ENCODE measurements around the gene DROSHA. TPM values are rescaled to one million over a fixed set of nuclear protein-coding genes. Genes with fewer than 3 reads are reported as not detected.
"Not testable (repeated sequence)": the region's sequence is repeated elsewhere in the genome, so short reads cannot be mapped to it uniquely, and the experiment has no call there.

DROSHA gene
- total RNA-seq, 2 experiments from 2014 or later = 72.5 to 74.3 TPM

DNA sequence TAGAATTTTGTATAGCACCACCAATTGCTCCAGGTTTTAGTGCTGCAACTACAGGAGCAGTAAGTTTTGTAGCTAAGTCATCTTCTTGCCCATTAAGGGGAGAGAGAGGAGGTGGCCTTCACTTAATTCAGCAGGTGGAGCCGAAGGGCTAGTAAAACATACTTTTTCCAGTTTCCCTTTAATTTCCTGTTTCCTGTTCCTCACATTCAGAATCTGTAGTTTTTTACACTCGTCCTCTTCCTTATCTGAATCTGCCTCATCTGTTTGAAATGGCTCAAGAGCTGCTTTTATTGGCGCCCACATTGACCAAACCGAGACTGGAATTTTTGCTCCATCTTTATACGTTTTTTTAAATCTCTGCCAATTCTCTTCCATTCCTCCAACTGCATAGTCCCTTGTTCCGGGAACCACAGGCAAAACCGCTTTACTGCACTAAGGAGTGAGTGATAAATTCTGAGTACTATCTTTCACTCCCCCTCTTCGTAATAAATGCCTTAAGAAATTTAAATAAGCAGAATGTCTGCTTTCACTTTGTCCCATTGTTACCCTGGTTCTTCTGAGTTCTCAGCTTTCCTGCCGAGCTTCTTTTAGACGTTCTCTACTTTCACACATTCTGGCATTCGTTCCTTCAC lies 133.9 kb downstream of the DROSHA start:
- no peak overlapping the region for H3K4me3 Mint-ChIP-seq
- H3K9me3 Mint-ChIP-seq = no peaks in the 10 kb centered on the region
- DNase-seq = no peak
- peaks cover 11% of the 10 kb centered on the region for H3K36me3 Mint-ChIP-seq
- no peaks in the 10 kb centered on the region for H3K4me1 Mint-ChIP-seq
- no peaks in the 10 kb centered on the region for H3K27me3 Mint-ChIP-seq
- H3K27ac Mint-ChIP-seq = no peak overlapping the region

DNA sequence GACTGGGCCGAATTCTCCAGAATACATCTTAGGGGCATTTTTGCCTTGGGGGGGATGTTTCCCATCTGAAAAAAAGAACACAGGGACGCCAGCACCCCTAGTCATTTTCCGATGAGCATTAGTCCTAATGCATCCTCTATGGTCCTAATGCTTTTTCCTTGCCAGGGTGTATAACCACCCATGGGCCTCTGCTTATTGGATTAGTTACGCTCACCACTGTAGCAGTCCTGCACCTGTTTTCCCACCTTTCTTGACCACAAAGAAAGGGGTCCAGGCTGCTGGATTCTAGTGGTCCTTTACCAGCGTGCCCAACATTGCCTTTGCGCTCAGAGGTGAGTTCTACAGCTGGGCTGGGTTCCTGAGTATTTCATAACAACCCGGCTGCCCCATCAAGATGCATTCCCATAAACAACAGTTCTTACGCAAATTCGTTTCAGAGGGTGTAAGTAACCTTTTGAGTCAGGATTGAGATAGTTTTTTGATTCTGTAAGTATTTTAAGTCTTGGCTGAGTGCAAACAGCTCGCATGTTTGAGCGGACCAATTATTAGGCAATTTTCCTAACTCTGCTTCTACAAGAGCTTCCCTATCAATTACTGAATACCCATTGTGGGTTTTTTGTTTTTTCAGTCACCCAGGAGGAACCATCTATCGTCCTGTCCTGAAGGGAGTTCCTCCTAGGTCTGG lies 135.1 kb downstream of the DROSHA start:
- Mint-ChIP-seq H3K9me3 (no peaks in the 10 kb centered on the region), H3K4me3 (no peak overlapping the region), H3K27ac (no peak overlapping the region), H3K36me3 (peaks cover 11% of the 10 kb centered on the region), H3K27me3 (no peaks in the 10 kb centered on the region), H3K4me1 (no peaks in the 10 kb centered on the region)
- no peak for DNase-seq

DNA sequence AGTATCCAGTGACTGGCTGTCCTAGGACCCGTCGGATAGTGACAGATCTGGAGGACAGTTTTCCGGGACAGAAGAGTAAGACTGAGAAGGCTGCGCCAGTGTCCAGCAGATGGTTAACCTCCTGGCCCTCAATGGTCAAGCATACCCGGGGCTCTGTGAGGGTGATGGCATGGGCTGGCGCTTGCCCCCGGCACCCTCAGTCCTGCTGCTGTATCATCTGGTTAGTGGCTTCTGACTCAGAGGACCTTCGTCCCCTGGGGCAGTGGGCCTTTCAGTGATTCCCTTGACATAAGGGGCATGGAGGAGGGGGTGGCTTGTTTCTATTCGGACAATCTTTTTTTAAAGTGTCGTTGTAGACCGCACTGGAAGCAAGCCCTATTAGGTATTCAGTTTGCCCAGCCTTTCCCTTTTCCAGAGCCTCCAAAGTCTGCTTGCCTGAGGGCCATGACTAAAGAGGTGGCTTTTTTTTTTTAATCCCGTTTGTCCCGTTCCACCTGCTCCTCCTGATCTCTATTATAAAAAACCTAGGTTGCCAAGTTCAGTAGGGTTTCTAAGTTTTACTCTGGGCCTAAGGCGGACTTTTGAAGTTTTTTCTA lies 136.3 kb downstream of the DROSHA start:
- H3K9me3 Mint-ChIP-seq, DNase-seq, H3K27me3 Mint-ChIP-seq, H3K36me3 Mint-ChIP-seq, H3K4me1 Mint-ChIP-seq, H3K27ac Mint-ChIP-seq, H3K4me3 Mint-ChIP-seq: not testable (repeated sequence)

DNA sequence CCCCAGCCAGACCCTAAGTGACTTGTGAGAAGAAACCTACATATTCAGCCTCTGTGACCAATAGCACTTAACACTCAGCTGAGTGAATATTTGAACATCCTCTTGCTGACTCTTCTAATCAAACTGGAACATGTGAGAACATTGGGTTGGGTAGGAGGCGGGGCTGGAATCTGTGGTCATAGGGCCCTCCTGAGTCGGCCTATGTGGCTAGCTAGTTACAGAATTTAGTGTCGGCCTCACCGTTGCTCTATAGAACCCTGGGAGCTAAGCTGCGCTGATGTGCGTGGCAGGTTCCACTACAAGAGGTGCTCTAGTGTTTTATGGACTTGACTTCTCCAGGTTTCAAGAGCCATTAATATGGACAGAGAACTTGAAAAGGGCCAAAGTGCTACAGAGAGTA lies 138.8 kb downstream of the DROSHA start:
- Mint-ChIP-seq H3K9me3 (peaks cover 6% of the 10 kb centered on the region), H3K27me3 (no peaks in the 10 kb centered on the region), H3K4me1 (no peaks in the 10 kb centered on the region), H3K27ac (no peak overlapping the region), H3K36me3 (no peaks in the 10 kb centered on the region), H3K4me3 (no peak overlapping the region)
- DNase-seq = no peak

DNA sequence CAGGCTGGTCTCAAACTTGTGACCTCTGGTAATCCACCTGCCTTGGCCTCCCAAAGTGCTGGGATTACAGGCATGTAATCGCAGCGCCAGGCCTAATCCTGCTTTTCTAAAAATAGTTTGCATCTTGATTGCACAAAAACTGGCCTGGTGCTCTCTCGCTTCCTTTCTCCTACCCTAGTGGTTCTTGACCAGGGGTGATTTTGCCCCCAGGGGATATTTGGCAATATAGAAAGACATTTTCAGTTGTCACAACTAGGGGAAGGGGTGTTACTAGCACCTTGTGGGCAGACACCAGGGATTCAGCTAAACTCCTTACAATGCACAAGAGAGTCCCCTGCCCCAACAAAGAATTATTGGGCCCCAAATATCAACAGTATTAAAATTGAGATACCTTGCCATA lies 139.8 kb downstream of the DROSHA start:
- H3K4me3 Mint-ChIP-seq = no peak overlapping the region
- H3K27me3 Mint-ChIP-seq = no peaks in the 10 kb centered on the region
- peaks cover 11% of the 10 kb centered on the region for H3K9me3 Mint-ChIP-seq
- H3K36me3 Mint-ChIP-seq = no peaks in the 10 kb centered on the region
- no peaks in the 10 kb centered on the region for H3K4me1 Mint-ChIP-seq
- no peak overlapping the region for H3K27ac Mint-ChIP-seq
- DNase-seq = no peak

DNA sequence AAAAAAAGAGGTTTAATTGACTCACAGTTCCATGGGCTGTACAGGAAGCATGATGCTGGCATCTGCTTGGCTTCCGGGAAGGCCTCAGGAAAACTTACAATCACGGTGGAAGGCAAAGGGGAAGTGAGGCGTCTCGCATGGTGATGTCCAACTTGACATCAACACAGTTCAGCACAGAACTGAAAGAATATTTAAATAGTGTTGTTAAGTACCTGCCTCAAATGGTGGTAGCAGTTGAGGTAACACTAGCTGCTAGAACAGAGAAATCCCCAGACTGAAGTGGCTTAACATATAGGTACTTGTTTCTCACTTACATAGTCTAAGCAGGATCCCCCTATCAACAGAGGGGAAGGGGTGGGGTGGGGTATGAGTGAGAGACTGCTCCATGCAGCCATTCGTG lies 141.6 kb downstream of the DROSHA start:
- no peak for DNase-seq
- no peak overlapping the region for H3K4me3 Mint-ChIP-seq
- H3K36me3 Mint-ChIP-seq = no peaks in the 10 kb centered on the region
- H3K9me3 Mint-ChIP-seq = peaks cover 14% of the 10 kb centered on the region
- no peaks in the 10 kb centered on the region for H3K27me3 Mint-ChIP-seq
- H3K4me1 Mint-ChIP-seq = no peaks in the 10 kb centered on the region
- no peak overlapping the region for H3K27ac Mint-ChIP-seq

DNA sequence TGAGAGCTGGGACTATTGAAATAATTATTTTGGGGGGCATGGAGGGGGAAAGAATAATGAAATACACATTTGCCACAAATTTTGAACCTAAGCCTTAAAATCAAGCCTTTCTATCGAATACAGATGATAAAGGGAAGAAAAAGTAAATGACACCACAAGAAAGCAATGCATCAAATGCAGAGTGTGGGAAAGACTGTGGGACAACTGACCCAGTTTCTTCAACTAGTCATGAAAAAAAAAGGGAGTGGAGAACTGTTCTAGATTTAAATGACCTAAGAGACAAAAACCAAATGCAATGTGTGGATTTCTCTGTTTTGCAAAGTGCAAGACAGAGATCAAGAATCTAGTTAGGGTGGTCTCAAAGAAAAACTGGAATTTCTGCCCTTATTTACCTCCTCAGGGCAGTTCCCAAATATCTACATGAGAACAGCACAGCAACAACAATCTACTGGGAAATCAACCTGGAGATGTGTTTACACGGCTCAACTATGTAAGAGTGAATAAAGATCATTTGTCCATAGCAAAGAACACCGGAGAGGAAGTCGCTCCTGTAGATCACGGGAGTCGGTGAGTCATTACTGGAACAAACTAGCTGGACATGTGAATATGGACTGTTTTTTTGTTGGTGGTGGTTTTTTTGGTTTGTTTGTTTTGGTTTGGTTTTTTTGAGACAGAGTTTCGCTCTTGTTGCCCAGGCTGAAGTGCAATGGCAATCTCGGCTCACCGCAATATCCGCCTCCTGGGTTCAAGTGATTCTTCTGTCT lies 145.9 kb downstream of the DROSHA start:
- Mint-ChIP-seq H3K4me1 (no peaks in the 10 kb centered on the region), H3K27ac (no peak overlapping the region), H3K36me3 (no peaks in the 10 kb centered on the region), H3K4me3 (no peak overlapping the region), H3K9me3 (peaks cover 14% of the 10 kb centered on the region), H3K27me3 (peaks cover 10% of the 10 kb centered on the region)
- DNase-seq = no peak

DNA sequence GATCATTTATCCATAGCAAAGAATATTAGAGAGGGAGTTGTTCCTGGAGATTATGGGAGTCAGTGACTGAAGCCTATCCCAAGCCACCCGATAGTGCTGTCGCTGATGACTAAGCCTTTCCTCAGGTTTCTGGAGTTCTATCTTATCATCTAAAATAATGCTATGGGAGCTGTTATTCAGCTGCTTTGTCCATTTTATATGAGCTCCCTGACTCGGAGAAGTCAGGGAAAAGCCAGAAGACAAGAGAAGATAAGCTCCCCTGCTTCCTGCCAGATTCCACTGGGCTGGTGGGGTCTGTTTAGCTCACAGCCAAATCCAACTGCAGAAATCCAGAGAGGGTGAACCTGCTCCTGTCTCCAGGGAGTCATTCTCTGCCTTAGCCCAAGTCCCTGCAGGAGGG lies 148.2 kb downstream of the DROSHA start:
- peaks cover 9% of the 10 kb centered on the region for H3K9me3 Mint-ChIP-seq

DNA sequence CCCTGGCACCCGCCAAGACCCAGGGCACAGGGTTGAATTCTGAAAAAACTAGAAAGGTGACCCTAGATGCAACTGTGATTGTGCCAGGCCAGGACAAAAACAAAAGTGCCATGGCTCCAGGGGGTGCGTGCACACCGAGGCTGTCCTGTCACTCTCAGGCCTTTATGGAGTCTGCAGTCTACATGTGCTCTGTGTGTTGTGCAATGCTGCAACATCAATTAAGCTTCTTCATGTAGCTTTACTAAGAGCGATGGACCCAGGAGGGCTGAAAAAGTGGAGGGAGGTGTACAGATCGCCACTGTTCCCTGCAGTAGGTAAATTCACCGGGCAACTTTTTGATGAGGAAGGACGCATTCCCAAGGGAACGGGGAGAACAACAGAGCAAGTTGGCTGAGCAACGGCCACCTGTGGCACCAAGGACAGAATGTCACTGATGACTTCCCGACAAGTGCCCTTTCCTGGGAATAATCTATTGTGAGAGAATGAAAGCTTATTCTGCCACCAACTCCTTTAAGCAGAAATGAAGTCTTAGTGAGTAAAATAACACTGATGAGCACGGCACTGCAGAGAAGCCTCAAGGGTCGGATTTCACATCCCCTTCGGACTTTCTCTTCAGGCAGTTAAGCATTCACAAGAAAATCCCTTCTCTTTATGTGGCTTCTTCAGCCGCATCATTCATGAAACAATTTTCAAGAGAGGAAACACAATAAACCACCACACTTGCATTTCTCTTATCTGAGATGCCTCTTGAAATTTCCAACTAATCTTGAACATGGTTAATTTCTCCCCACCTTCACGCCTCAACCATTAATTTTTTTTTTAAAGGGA lies 149.6 kb downstream of the DROSHA start:
- H3K36me3 Mint-ChIP-seq = no peaks in the 10 kb centered on the region
- no peak overlapping the region for H3K4me3 Mint-ChIP-seq
- no peaks in the 10 kb centered on the region for H3K4me1 Mint-ChIP-seq
- H3K27ac Mint-ChIP-seq = no peak overlapping the region
- peaks cover 4% of the 10 kb centered on the region for H3K9me3 Mint-ChIP-seq
- no peak for DNase-seq
- H3K27me3 Mint-ChIP-seq = peaks cover 10% of the 10 kb centered on the region

More for the DNA sequence above, 148.2 kb downstream of the DROSHA start:
- H3K27ac Mint-ChIP-seq = no peak overlapping the region
- H3K4me3 Mint-ChIP-seq = no peak overlapping the region
- no peaks in the 10 kb centered on the region for H3K36me3 Mint-ChIP-seq
- peaks cover 10% of the 10 kb centered on the region for H3K27me3 Mint-ChIP-seq
- DNase-seq = no peak
- H3K4me1 Mint-ChIP-seq = no peaks in the 10 kb centered on the region

DNA sequence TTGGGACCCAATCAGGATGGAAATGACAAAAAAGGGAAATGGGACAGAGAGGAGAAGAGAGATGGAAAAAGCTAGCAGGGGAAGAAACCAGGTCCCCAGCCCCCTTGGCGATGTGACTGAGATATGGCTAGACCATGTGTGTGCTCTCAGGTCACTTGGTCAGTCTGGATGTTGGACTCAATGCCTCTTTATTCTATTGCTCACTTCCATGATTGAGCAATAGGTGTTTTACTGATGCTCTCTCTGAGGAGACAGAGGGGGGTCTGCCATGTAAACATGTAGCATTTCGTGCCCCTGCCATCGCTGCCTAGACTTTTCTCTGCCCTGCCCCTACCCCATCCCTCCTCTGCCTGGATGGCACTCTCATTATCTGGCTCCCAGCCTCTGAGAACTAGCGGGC lies 150.6 kb downstream of the DROSHA start:
- peaks cover 3% of the 10 kb centered on the region for H3K9me3 Mint-ChIP-seq
- no peak overlapping the region for H3K27ac Mint-ChIP-seq
- peaks cover 10% of the 10 kb centered on the region for H3K27me3 Mint-ChIP-seq
- no peaks in the 10 kb centered on the region for H3K36me3 Mint-ChIP-seq
- no peaks in the 10 kb centered on the region for H3K4me1 Mint-ChIP-seq
- no peak for DNase-seq
- H3K4me3 Mint-ChIP-seq = no peak overlapping the region

DNA sequence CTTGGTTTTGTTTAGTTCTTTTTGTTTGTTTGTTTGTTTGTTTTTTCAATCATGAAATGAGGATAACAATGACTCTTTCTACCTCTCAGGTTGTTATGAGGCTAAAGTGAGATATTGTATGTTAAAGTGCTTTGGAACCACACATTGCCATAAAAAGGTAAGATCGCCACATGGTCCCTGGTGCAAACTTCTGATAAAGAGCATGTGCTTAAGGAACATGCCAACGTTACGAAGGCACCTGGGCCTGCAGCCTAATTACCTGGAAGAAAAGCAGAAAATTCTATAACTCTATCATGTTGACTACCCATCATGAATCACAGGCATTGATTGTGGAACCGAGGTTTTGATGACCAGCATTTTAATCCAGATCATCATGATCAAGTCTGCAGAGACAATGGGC lies 151.8 kb downstream of the DROSHA start:
- H3K27me3 Mint-ChIP-seq = peaks cover 10% of the 10 kb centered on the region

DNA sequence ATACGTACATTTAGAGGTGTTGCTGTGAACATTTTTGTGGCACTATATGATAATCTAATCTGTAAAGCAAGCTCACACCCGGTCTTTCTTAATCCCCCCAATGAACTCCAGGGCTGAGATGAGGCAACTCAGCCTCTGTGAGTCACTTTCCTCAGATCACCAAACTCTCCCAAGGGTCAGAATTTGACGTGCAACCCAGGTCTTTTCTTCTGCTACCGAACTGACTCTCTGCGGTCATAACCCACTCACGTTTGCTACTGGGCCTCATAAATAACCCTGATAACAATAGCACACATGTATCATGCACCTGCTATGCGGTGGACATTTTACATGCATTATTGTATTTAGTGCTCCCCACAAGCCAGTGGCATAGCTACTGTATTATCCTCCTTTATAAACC lies 153.1 kb downstream of the DROSHA start:
- Mint-ChIP-seq H3K4me3 (no peak overlapping the region), H3K4me1 (no peaks in the 10 kb centered on the region), H3K36me3 (no peaks in the 10 kb centered on the region), H3K27ac (no peak overlapping the region), H3K9me3 (no peaks in the 10 kb centered on the region), H3K27me3 (peaks cover 10% of the 10 kb centered on the region)
- no peak for DNase-seq

More for the DNA sequence above, 151.8 kb downstream of the DROSHA start:
- Mint-ChIP-seq H3K4me1 (no peaks in the 10 kb centered on the region), H3K4me3 (no peak overlapping the region), H3K27ac (no peak overlapping the region), H3K9me3 (no peaks in the 10 kb centered on the region), H3K36me3 (no peaks in the 10 kb centered on the region)
- no peak for DNase-seq

DNA sequence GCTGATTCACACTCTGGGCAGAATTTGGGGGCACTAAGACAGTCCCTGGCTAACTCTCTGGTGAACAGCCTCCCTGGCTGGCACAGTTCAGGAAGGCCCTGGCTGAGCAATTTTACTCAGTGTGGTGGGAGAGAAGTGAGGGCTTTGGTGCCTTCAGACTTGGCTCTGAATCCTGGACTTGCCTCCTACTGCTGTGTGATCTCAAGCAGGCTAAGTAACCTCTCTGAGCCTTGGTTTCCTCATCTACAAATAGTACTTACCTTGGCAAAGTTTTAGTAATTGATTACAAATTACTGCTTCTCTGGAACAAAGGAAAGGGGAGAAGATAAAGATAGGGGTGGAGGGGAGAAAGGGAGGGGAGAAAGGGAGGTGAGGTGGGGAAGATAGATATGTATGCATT lies 153.8 kb downstream of the DROSHA start:
- no peak for DNase-seq
- peaks cover 10% of the 10 kb centered on the region for H3K27me3 Mint-ChIP-seq
- no peaks in the 10 kb centered on the region for H3K36me3 Mint-ChIP-seq
- H3K9me3 Mint-ChIP-seq = no peaks in the 10 kb centered on the region
- H3K4me1 Mint-ChIP-seq = no peaks in the 10 kb centered on the region
- no peak overlapping the region for H3K4me3 Mint-ChIP-seq
- no peak overlapping the region for H3K27ac Mint-ChIP-seq

DNA sequence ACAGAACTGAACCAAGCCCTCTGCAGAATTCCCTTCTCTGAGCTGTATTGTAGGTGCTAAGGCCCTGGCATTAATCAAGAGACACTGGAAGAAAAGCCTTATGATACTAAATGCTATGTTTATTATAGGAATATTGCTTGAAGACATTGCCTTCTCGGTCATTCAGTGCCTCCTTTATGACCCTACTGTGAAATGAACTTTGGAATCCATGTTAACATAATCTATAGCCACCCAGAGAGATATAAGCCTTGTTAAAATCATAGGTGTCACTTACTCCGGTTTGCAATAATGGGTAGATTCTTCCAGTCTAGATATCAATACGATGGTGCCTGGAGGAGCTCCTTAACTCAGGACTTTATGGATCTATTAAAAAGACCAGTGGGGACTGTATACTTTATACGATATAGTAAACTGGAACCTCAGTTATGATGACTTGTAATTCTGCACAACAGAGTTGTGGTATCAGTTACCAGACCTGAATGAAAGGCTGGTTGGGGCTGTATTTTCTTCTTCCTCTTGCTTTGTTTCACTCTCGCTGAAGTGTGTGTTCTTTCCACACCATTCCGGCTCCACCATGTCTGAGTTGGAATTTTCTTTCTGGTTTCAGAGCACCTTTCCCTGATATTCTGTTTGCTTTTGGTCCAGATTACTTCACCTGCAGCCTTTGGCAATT lies 154.5 kb downstream of the DROSHA start:
- H3K27ac Mint-ChIP-seq = no peak overlapping the region
- no peaks in the 10 kb centered on the region for H3K36me3 Mint-ChIP-seq
- H3K4me1 Mint-ChIP-seq = no peaks in the 10 kb centered on the region
- no peak for DNase-seq
- H3K9me3 Mint-ChIP-seq = no peaks in the 10 kb centered on the region
- no peak overlapping the region for H3K4me3 Mint-ChIP-seq
- H3K27me3 Mint-ChIP-seq = peaks cover 9% of the 10 kb centered on the region

Measured in activated naive CD8-positive, alpha-beta T cell treated with anti-CD3 and anti-CD28 coated beads for 36 hours (primary cell).